H9 (cell line): ENCODE measurements around the gene TTBK1. TPM values are rescaled to one million over a fixed set of nuclear protein-coding genes. Genes with fewer than 3 reads are reported as not detected.

ENCODE experiments used
- DNase-seq: peaks from one replicate; pipeline ENCODE4 v3.0.0-alpha.2; 2017
- H2AFZ ChIP-seq: one replicate; pipeline ENCODE4 v1.6.1; 2013; ENCODE audit warnings: mild to moderate bottlenecking, low read length, control low read depth, moderate library complexity
- H2AK5ac ChIP-seq: 2 replicates; pipeline ENCODE4 v1.6.1; 2013; ENCODE audit warnings: low read length, control low read depth, mixed read lengths; ENCODE audit not compliant: insufficient read length
- H2BK120ac ChIP-seq: one replicate; pipeline ENCODE4 v1.6.1; 2013; ENCODE audit warnings: low read depth, mild to moderate bottlenecking, low read length, control low read depth, inconsistent platforms; ENCODE audit not compliant: poor library complexity, severe bottlenecking
- H2BK12ac ChIP-seq: 2 replicates; pipeline ENCODE4 v1.6.1; 2013; ENCODE audit warnings: low read length, control low read depth, mixed read lengths, low read depth; ENCODE audit not compliant: insufficient read length
- H2BK15ac ChIP-seq: 2 replicates; pipeline ENCODE4 v1.6.1; 2013; ENCODE audit warnings: low read depth, low read length, control low read depth
- H2BK20ac ChIP-seq: one replicate; pipeline ENCODE4 v1.6.1; 2013; ENCODE audit warnings: low read depth, mild to moderate bottlenecking, low read length, control low read depth, inconsistent platforms; ENCODE audit not compliant: poor library complexity, severe bottlenecking
- H2BK5ac ChIP-seq: 2 replicates; pipeline ENCODE4 v1.6.1; 2013; ENCODE audit warnings: low read length, control low read depth, mixed read lengths; ENCODE audit not compliant: insufficient read length
- H3K14ac ChIP-seq: 2 replicates; pipeline ENCODE4 v1.6.1; 2013; ENCODE audit warnings: low read length, control low read depth; ENCODE audit not compliant: insufficient read depth
- H3K18ac ChIP-seq: 2 replicates; pipeline ENCODE4 v1.6.1; 2013; ENCODE audit warnings: low read depth, mild to moderate bottlenecking, mixed read lengths, low read length, control low read depth; ENCODE audit not compliant: insufficient read length
- H3K23ac ChIP-seq: 2 replicates; pipeline ENCODE4 v1.6.1; 2013; ENCODE audit warnings: low read length, control low read depth, mixed read lengths, low read depth; ENCODE audit not compliant: insufficient read length
- H3K23me2 ChIP-seq: 2 replicates; pipeline ENCODE4 v1.6.1; 2013; ENCODE audit warnings: low read depth, mild to moderate bottlenecking, mixed read lengths, low read length, control low read depth; ENCODE audit not compliant: insufficient read length, poor library complexity, severe bottlenecking
- H3K27ac ChIP-seq: 2 replicates; pipeline ENCODE4 v1.5.1; 2013; ENCODE audit warnings: low read length, control low read depth, mixed read lengths, low read depth; ENCODE audit not compliant: insufficient read length
- H3K27me3 ChIP-seq: 2 replicates; pipeline ENCODE4 v1.6.1; 2013; ENCODE audit warnings: low read length, control low read depth, inconsistent platforms; ENCODE audit not compliant: insufficient read depth
- H3K4ac ChIP-seq: 2 replicates; pipeline ENCODE4 v1.6.1; 2013; ENCODE audit warnings: low read depth, mild to moderate bottlenecking, control low read depth, inconsistent platforms, low read length, moderate library complexity
- H3K4me1 ChIP-seq: 2 replicates; pipeline ENCODE4 v1.6.1; 2013; ENCODE audit warnings: low read length, control low read depth, inconsistent platforms; ENCODE audit not compliant: insufficient read depth
- H3K4me2 ChIP-seq: 2 replicates; pipeline ENCODE4 v1.6.1; 2013; ENCODE audit warnings: low read length, control low read depth, mixed read lengths; ENCODE audit not compliant: insufficient read length, insufficient read depth
- H3K56ac ChIP-seq: 2 replicates; pipeline ENCODE4 v1.6.1; 2013; ENCODE audit warnings: low read depth, mild to moderate bottlenecking, mixed read lengths, low read length, control low read depth; ENCODE audit not compliant: insufficient read length
- H3K79me1 ChIP-seq: 2 replicates; pipeline ENCODE4 v1.6.1; 2013; ENCODE audit warnings: low read depth, mild to moderate bottlenecking, moderate library complexity, low read length, control low read depth, inconsistent platforms; ENCODE audit not compliant: insufficient read depth, poor library complexity, severe bottlenecking
- H3K79me2 ChIP-seq: 2 replicates; pipeline ENCODE4 v1.6.1; 2013; ENCODE audit warnings: low read length, control low read depth, inconsistent platforms; ENCODE audit not compliant: insufficient read depth
- H3K9ac ChIP-seq: 2 replicates; pipeline ENCODE4 v1.6.1; 2013; ENCODE audit warnings: low read length, control low read depth, mixed read lengths; ENCODE audit not compliant: insufficient read length; ENCODE audit errors: extremely low read depth
- H3K9me3 ChIP-seq: one replicate; pipeline ENCODE4 v1.6.1; 2013; ENCODE audit warnings: low read depth, low read length, inconsistent platforms; ENCODE audit not compliant: control insufficient read depth
- H3T11ph ChIP-seq: one replicate; pipeline ENCODE4 v1.6.1; 2013; ENCODE audit warnings: mild to moderate bottlenecking, low read length, control low read depth, inconsistent platforms
- H4K20me1 ChIP-seq: one replicate; pipeline ENCODE4 v1.6.1; 2013; ENCODE audit not compliant: control insufficient read depth, insufficient read length, insufficient read depth
- H4K5ac ChIP-seq: 2 replicates; pipeline ENCODE4 v1.6.1; 2013; ENCODE audit warnings: low read depth, mild to moderate bottlenecking, mixed read lengths, low read length, control low read depth; ENCODE audit not compliant: insufficient read length
- H4K8ac ChIP-seq: replicated peaks from 2 replicates; pipeline ENCODE4 v1.6.1; 2013; ENCODE audit warnings: low read length, control low read depth, mixed read lengths, low read depth; ENCODE audit not compliant: insufficient read length
- H4K91ac ChIP-seq: 2 replicates; pipeline ENCODE4 v1.6.1; 2013; ENCODE audit warnings: low read depth, mild to moderate bottlenecking, moderate library complexity, mixed read lengths, low read length, control low read depth; ENCODE audit not compliant: insufficient read length
- H3K27ac Mint-ChIP-seq, 3 experiments: 2 replicates in 2 of 3; 3 replicates in 1 of 3; pipeline ENCODE4 v1.8.0; 2020 to 2021; ENCODE audit warnings: mixed read lengths in 3 of 3, mild to moderate bottlenecking in 1 of 3, moderate library complexity in 1 of 3
- H3K27me3 Mint-ChIP-seq: 2 replicates; pipeline ENCODE4 v1.8.0; 2021; ENCODE audit warnings: low read depth, mild to moderate bottlenecking, moderate library complexity, mixed read lengths
- H3K36me3 Mint-ChIP-seq, 3 experiments: 2 replicates in 2 of 3; 3 replicates in 1 of 3; pipeline ENCODE4 v1.8.0; 2020 to 2021; ENCODE audit warnings: low read depth in 3 of 3, mixed read lengths in 3 of 3; ENCODE audit not compliant: insufficient read depth in 1 of 3
- H3K4me1 Mint-ChIP-seq, 2 experiments: 2 replicates each; pipeline ENCODE4 v1.8.0; 2020; ENCODE audit warnings: mixed read lengths in 2 of 2
- H3K4me3 Mint-ChIP-seq, 2 experiments: 2 replicates in 1 of 2; 3 replicates in 1 of 2; pipeline ENCODE4 v1.8.0; 2020 to 2021; ENCODE audit warnings: mild to moderate bottlenecking in 2 of 2, mixed read lengths in 2 of 2, moderate library complexity in 1 of 2
- H3K9me3 Mint-ChIP-seq, 2 experiments: 2 replicates in 1 of 2; 3 replicates in 1 of 2; pipeline ENCODE4 v1.8.0; 2020; ENCODE audit warnings: mild to moderate bottlenecking in 2 of 2, mixed read lengths in 2 of 2, moderate library complexity in 1 of 2
- CTCF ChIP-seq: fragments of 200-600 bp; sonication (generic); conservative IDR thresholded peaks from 3 replicates; pipeline ENCODE4 v1.8.0; 2021; ENCODE audit warnings: antibody characterized with exemption, mild to moderate bottlenecking
- WGBS: extraction: QIAGEN DNeasy Blood & Tissue Kit; methylation state at CpG from one replicate; pipeline ENCODE4 v1.1.7; 2013; ENCODE audit warnings: missing lambda C conversion rate, low lambda C conversion rate, mixed read lengths; ENCODE audit not compliant: insufficient read length; ENCODE audit errors: extremely low coverage; 5-methylcytosine and 5-hydroxymethylcytosine counted together
- total RNA-seq: library from RNA; stranded (reverse); gene quantifications from 2 replicates; pipeline ENCODE4 v1.2.1, GENCODE V29; 2021

Gene TTBK1
- total RNA-seq, 1 experiment from 2014 or later: 1.6 TPM

GRCh38 chr6:43262780-43263313 lies 19.6 kb downstream of the TTBK1 start:
- Histone ChIP-seq H4K20me1 (no peaks in the 10 kb centered on the region), H3K56ac (no peak overlapping the region), H2BK20ac (no peak overlapping the region), H4K5ac (no peak overlapping the region), H3K4me1 (peaks cover 5% of the 10 kb centered on the region; the same call in 1 of the 2 replicates), H2AFZ (no peak overlapping the region), H3T11ph (no peak overlapping the region), H4K91ac (no peak overlapping the region), H2BK5ac (no peak overlapping the region), H3K9me3 (no peaks in the 10 kb centered on the region), H3K23me2 (no peaks in the 10 kb centered on the region), H2BK15ac (no peak overlapping the region), H3K23ac (no peak overlapping the region), H4K8ac (no peak overlapping the region), H3K4me2 (no peak overlapping the region), H3K27me3 (no peaks in the 10 kb centered on the region), H3K4ac (no peak overlapping the region), H3K79me1 (no peaks in the 10 kb centered on the region), H3K9ac (no peak overlapping the region), H3K79me2 (no peaks in the 10 kb centered on the region), H2BK12ac (no peak overlapping the region), H2AK5ac (no peak overlapping the region), H2BK120ac (no peak overlapping the region), H3K27ac (no peak overlapping the region), H3K14ac (no peak overlapping the region), H3K18ac (no peak overlapping the region)
- no peak for DNase-seq
- no peak for TF ChIP-seq CTCF
- Mint-ChIP-seq H3K4me3 (no peak overlapping the region; a peak in 1 of 5 replicates), H3K9me3 (no peaks in the 10 kb centered on the region; a peak in 1 of 5 replicates), H3K4me1 (peaks cover 18 to 25% of the 10 kb centered on the region in 2 experiments), H3K36me3 (no peaks in the 10 kb centered on the region; a peak in 1 of 7 replicates), H3K27me3 (peaks cover 6% of the 10 kb centered on the region), H3K27ac (no peak overlapping the region)
- WGBS: no CpG with 5 or more reads among the region's 39 CpGs
